Keratinocyte (primary cell): Measurements from ENCODE around the gene TMEM200A.

Experiments used
- CTCF ChIP-seq, 3 experiments: IDR thresholded peaks in 1 of 3; conservative IDR thresholded peaks in 1 of 3; optimal IDR thresholded peaks in 1 of 3; 2 replicates in 2 of 3; 3 replicates in 1 of 3; pipeline versions ENCODE3 to v1.5.1; 2011; ENCODE audit warnings: low read length in 3 of 3, mild to moderate bottlenecking in 3 of 3, moderate library complexity in 2 of 3, control low read depth in 1 of 3, inconsistent platforms in 1 of 3; ENCODE audit not compliant: insufficient read depth in 2 of 3; ENCODE audit errors: extremely low read depth in 1 of 3
- EZH2 ChIP-seq: IDR thresholded peaks from one replicate; pipeline ENCODE4 v1.6.1; 2012; ENCODE audit warnings: inconsistent platforms, mild to moderate bottlenecking, low read length, moderate library complexity

- TF ChIP-seq CTCF (optimal IDR thresholded peaks at IDR 0.05 in 1 of 3, IDR thresholded peaks at IDR 0.05 in 1 of 3, conservative IDR thresholded peaks at IDR 0.05 in 1 of 3; ENCODE audit: extremely low read depth in 1 of 3, insufficient read depth in 2 of 3, low read length in 3 of 3) (peak in 2 of 3 experiments; percentile 4 to 46), EZH2 (no peak)
Observed at GRCh38 chr6:130366107-130367005, 539 bp downstream of the TMEM200A start.
